Fibroblast of the conjunctiva (primary cell): ENCODE data around the gene PRKCZ.
A peak's percentile ranks its signal among the peaks of the same experiment; 100 is the strongest.

Experiments used
- DNase-seq: peaks from one replicate; pipeline ENCODE4 v3.0.0-alpha.2; 2010; ENCODE audit warnings: low read depth

The PRKCZ gene

GRCh38 chr1:2229911-2230731 lies 179.9 kb downstream of the PRKCZ start:
- DNase-seq, result no peak

DNA sequence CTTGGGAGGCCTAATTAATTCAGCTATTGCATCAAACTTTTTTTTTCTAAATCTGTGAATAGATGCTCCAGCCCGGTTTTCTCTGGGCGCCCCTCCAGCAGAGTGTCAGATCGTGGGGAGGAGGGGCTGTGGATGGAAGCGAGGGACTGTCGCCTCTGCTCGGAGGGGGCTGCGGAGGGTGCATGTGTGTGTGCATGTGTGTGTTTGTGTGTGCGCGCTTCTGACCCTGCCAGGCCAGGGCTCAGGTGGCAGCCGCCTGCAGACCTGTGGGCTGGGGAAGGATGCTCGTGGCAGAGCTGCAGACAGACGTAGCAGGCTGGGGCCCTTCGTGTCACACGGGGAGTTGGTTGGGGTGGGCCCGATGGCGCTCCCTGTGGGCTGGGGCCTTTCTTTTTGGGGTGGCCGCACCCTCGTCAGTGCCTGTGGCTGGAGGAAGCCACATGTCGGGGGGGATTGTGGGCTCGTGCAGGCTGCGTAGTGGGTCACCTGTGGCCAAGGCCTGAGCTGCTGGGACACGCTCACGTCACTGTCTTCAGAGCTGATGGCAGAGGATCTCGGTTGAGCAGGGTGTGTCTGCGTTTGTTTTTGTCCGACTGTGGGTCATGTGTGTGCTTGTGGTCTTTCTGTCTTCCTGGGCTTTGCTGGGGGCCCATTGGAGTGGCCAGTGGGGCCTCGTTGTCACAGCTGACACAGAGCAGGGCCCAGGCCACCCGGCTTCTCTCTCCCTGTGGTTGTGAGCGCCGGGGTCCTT lies 180.7 kb downstream of the PRKCZ start:
- no peak for DNase-seq

- peak; percentile 68 for DNase-seq
Measured at GRCh38 chr1:2231532-2232254, 181.5 kb downstream of the PRKCZ start.

DNA sequence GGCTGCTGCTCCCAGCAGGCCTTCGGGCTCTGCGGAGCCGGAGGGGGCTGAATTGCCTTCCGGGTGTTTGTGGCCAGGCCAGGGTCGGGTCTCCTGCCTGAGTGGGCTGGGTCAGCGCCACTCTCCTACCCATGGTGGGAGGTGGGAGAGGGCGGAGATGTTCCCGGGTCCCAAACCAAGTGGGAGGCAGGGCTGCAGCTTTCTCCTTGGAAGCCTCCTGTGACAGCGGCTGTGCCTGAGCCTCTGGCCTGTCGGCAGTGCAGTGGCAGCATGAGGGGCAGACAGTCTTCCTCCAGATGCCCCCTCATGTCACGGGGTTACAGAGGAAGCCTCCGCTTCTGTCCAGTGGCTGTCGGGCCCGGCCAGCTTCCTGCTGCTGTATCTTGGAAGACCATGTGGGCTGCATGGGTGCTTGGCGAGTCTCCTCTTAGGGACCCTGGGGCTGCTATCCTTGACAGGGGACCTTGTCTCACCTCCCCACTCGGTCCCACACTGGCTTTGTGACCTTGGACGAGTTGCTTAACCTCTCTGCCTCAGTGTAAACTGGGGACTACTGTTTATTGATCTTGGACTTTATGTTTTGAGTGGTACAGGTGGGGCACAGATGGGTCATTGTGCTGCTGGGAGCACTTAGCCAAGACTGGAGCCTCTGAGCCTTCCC lies 182.2 kb downstream of the PRKCZ start:
- no peak for DNase-seq

GRCh38 chr1:2232916-2233438 lies 182.8 kb downstream of the PRKCZ start:
- DNase-seq, result no peak

DNA sequence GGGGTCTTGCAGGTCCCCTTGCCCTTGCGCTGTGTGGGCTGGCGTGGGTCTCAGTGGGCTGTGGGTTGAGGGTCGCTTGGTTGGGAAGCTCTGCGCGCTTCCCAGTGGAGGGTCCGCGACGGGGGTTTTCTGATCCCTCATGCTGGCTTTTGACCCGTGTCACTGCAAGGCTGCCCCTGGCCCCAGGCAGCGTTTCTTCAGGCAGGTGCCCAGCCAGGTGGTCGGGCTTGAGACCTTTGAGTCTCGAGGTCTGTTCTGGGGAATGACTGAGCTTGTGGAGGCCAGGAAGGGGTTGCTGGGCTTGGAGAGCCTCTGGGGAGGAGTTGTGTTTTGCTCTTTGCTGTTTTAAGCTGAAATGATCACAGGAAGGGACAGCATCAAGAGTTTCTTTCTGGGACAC lies 183.3 kb downstream of the PRKCZ start:
- no peak for DNase-seq

GRCh38 chr1:2233997-2234761 lies 184.0 kb downstream of the PRKCZ start:
- DNase-seq, result peak; percentile 89

DNA sequence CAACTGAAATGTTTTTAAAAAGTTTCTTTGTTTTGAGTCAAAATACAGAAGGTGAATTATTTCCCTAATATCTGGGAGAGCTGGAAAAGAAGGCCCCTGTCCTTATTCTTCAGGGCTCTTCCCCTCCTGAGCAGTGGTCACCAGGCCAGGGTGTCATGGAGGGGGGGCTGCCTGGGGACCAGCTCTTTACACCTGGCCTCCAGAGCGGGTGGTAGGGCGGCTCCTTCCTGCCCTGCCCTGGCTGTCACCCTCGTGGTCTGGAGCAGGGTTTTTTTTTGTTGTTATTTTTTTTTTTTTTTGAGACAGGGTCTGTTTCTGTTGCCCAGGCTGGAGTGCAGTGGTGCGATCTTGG lies 184.5 kb downstream of the PRKCZ start:
- DNase-seq, result no peak
